ENCODE measurements around the gene MID1.

The MID1 gene

GRCh38 chrX:10414862-10415261 is 205.5 kb downstream of the MID1 start:
- TF ChIP-seq POLR2AphosphoS5 (IDR thresholded peaks at IDR 0.05; ENCODE audit: low read depth, low read length) (no peak), REST (IDR thresholded peaks at IDR 0.05; ENCODE audit: insufficient read depth in 1 of 2, low read depth in 2 of 2, low read length in 2 of 2) (no peak), TAF1 (IDR thresholded peaks at IDR 0.05; ENCODE audit: borderline replicate concordance, insufficient read depth, low read length) (no peak), FOXP2 (optimal IDR thresholded peaks at IDR 0.05; ENCODE audit: borderline replicate concordance, extremely low read depth, extremely low read length, insufficient read depth) (no peak), SIN3A (IDR thresholded peaks at IDR 0.05; ENCODE audit: borderline replicate concordance, insufficient read depth, low read length) (no peak)

- TF ChIP-seq TAF1 (IDR thresholded peaks at IDR 0.05; ENCODE audit: borderline replicate concordance, insufficient read depth, low read length) (no peak), FOXP2 (optimal IDR thresholded peaks at IDR 0.05; ENCODE audit: borderline replicate concordance, extremely low read depth, extremely low read length, insufficient read depth) (no peak), POLR2AphosphoS5 (IDR thresholded peaks at IDR 0.05; ENCODE audit: low read depth, low read length) (no peak), SIN3A (IDR thresholded peaks at IDR 0.05; ENCODE audit: borderline replicate concordance, insufficient read depth, low read length) (no peak), REST (IDR thresholded peaks at IDR 0.05; ENCODE audit: insufficient read depth in 1 of 2, low read depth in 2 of 2, low read length in 2 of 2) (no peak)
These were observed 206.1 kb downstream of the MID1 start for GRCh38 chrX:10414156-10414824.

- no peak for TF ChIP-seq TAF1 (IDR thresholded peaks at IDR 0.05; ENCODE audit: borderline replicate concordance, insufficient read depth, low read length)
- TF ChIP-seq REST (IDR thresholded peaks at IDR 0.05; ENCODE audit: insufficient read depth in 1 of 2, low read depth in 2 of 2, low read length in 2 of 2): no peak
- no peak for TF ChIP-seq SIN3A (IDR thresholded peaks at IDR 0.05; ENCODE audit: borderline replicate concordance, insufficient read depth, low read length)
- TF ChIP-seq POLR2AphosphoS5 (IDR thresholded peaks at IDR 0.05; ENCODE audit: low read depth, low read length): no peak
- TF ChIP-seq FOXP2 (optimal IDR thresholded peaks at IDR 0.05; ENCODE audit: borderline replicate concordance, extremely low read depth, extremely low read length, insufficient read depth): no peak
These were observed 215.9 kb downstream of the MID1 start for GRCh38 chrX:10404436-10404835.

GRCh38 chrX:10401239-10401638 is 219.1 kb downstream of the MID1 start:
- TF ChIP-seq SIN3A (IDR thresholded peaks at IDR 0.05; ENCODE audit: borderline replicate concordance, insufficient read depth, low read length): no peak

GRCh38 chrX:10399043-10399741 is 221.2 kb downstream of the MID1 start:
- TF ChIP-seq SIN3A (IDR thresholded peaks at IDR 0.05; ENCODE audit: borderline replicate concordance, insufficient read depth, low read length) (no peak), FOXP2 (optimal IDR thresholded peaks at IDR 0.05; ENCODE audit: borderline replicate concordance, extremely low read depth, extremely low read length, insufficient read depth) (no peak), TAF1 (IDR thresholded peaks at IDR 0.05; ENCODE audit: borderline replicate concordance, insufficient read depth, low read length) (no peak), POLR2AphosphoS5 (IDR thresholded peaks at IDR 0.05; ENCODE audit: low read depth, low read length) (no peak), REST (IDR thresholded peaks at IDR 0.05; ENCODE audit: insufficient read depth in 1 of 2, low read depth in 2 of 2, low read length in 2 of 2) (no peak)

Data from PFSK-1 (cell line).